Activated CD8-positive, alpha-beta memory T cell treated with anti-CD3 and anti-CD28 coated beads, Interleukin-2, amount 10 ng/mL, durations not matched to agents 7 days and 5 days (primary cell): Measurements from ENCODE around the gene ACTR3C. TPM values are rescaled to one million over a fixed set of nuclear protein-coding genes. Genes with fewer than 3 reads are reported as not detected.

Source experiments
- ATAC-seq: fragments of 150-1000 bp; cut with Tn5 transposase; one replicate; pipeline ENCODE4 v1.10.0; 2021; ENCODE audit warnings: moderate library complexity
- CTCF ChIA-PET: fragments of 350-600 bp; sonication (Branson Sonifier 250); formaldehyde crosslinking; loops from one replicate; lab custom pipeline; 2021; ENCODE audit warnings: antibody characterized with exemption; lab: Charles Lee
- DNase-seq: peaks from one replicate; pipeline ENCODE4 v3.0.0-alpha.2; 2020
- H3K27ac Mint-ChIP-seq: one replicate; pipeline ENCODE4 v1.8.0; 2021; ENCODE audit warnings: mild to moderate bottlenecking, mixed read lengths
- H3K27me3 Mint-ChIP-seq: one replicate; pipeline ENCODE4 v1.8.0; 2021; ENCODE audit warnings: mixed read lengths
- H3K36me3 Mint-ChIP-seq: one replicate; pipeline ENCODE4 v1.8.0; 2021; ENCODE audit warnings: mild to moderate bottlenecking, mixed read lengths
- H3K4me1 Mint-ChIP-seq: one replicate; pipeline ENCODE4 v1.8.0; 2021; ENCODE audit warnings: mixed read lengths
- H3K4me3 Mint-ChIP-seq: one replicate; pipeline ENCODE4 v1.8.0; 2021; ENCODE audit warnings: mild to moderate bottlenecking, moderate library complexity, mixed read lengths
- H3K9me3 Mint-ChIP-seq: one replicate; pipeline ENCODE4 v1.8.0; 2022; ENCODE audit warnings: low read depth, mixed read lengths
- total RNA-seq, 2 experiments: library from RNA; stranded (reverse); gene quantifications; one replicate each; pipeline ENCODE4 v1.2.3, GENCODE V29; 2021

The ACTR3C gene
- total RNA-seq, 2 experiments from 2014 or later: 4.0 to 4.8 TPM

GRCh38 chr7:150365194-150365593 is 41.8 kb upstream of the ACTR3C start:
- no peaks in the 10 kb centered on the region for H3K27me3 Mint-ChIP-seq
- DNase-seq (no peak), ATAC-seq (no peak)
- no peaks in the 10 kb centered on the region for H3K9me3 Mint-ChIP-seq
- CTCF ChIA-PET: interaction anchor here (1.3 to 7.9 kb wide), 2 partner anchors 10 to 41 kb away, joined by 3 to 56 read pairs; a partner anchor contains a TSS
- no peaks in the 10 kb centered on the region for H3K36me3 Mint-ChIP-seq
- H3K4me3 Mint-ChIP-seq: no peak overlapping the region
- no peak overlapping the region for H3K27ac Mint-ChIP-seq
- H3K4me1 Mint-ChIP-seq: peaks cover 31% of the 10 kb centered on the region

GRCh38 chr7:150363872-150364271 is 40.5 kb upstream of the ACTR3C start:
- H3K27ac Mint-ChIP-seq: no peak overlapping the region
- no peak overlapping the region for H3K4me3 Mint-ChIP-seq
- CTCF ChIA-PET: no interaction called here
- peaks cover 32% of the 10 kb centered on the region for H3K4me1 Mint-ChIP-seq
- ATAC-seq (no peak), DNase-seq (no peak)
- peaks cover 2% of the 10 kb centered on the region for H3K9me3 Mint-ChIP-seq
- peaks cover 2% of the 10 kb centered on the region for H3K27me3 Mint-ChIP-seq
- H3K36me3 Mint-ChIP-seq: peaks cover 6% of the 10 kb centered on the region

- H3K4me3 Mint-ChIP-seq: no peak overlapping the region
- no peak overlapping the region for H3K27ac Mint-ChIP-seq
- peaks cover 6% of the 10 kb centered on the region for H3K36me3 Mint-ChIP-seq
- peaks cover 2% of the 10 kb centered on the region for H3K27me3 Mint-ChIP-seq
- ATAC-seq: no peak
- H3K9me3 Mint-ChIP-seq: peaks cover 2% of the 10 kb centered on the region
- H3K4me1 Mint-ChIP-seq: peaks cover 37% of the 10 kb centered on the region
- no peak for DNase-seq
- CTCF ChIA-PET: no interaction called here
These were observed 40.0 kb upstream of the ACTR3C start for GRCh38 chr7:150363370-150363769.

GRCh38 chr7:150361807-150362621 is 38.7 kb upstream of the ACTR3C start:
- ATAC-seq: no peak
- H3K4me3 Mint-ChIP-seq: no peak overlapping the region
- H3K36me3 Mint-ChIP-seq: peaks cover 6% of the 10 kb centered on the region
- CTCF ChIA-PET: interaction anchor here (0.6 to 1.2 kb wide), 3 partner anchors 57 to 898 kb away, joined by 3 to 4 read pairs (median 3); no protein-coding TSS in a partner anchor
- H3K27me3 Mint-ChIP-seq: peaks cover 2% of the 10 kb centered on the region
- H3K9me3 Mint-ChIP-seq: peaks cover 2% of the 10 kb centered on the region
- no peak for DNase-seq
- peaks cover 42% of the 10 kb centered on the region for H3K4me1 Mint-ChIP-seq
- H3K27ac Mint-ChIP-seq: no peak overlapping the region

GRCh38 chr7:150361402-150361801 is 38.1 kb upstream of the ACTR3C start:
- peaks cover 6% of the 10 kb centered on the region for H3K36me3 Mint-ChIP-seq
- DNase-seq (no peak), ATAC-seq (no peak)
- H3K4me1 Mint-ChIP-seq: peaks cover 46% of the 10 kb centered on the region
- H3K27ac Mint-ChIP-seq: no peak overlapping the region
- CTCF ChIA-PET: interaction anchor here (1.1 to 1.2 kb wide), 2 partner anchors 58 to 72 kb away, joined by 3 read pairs; no protein-coding TSS in a partner anchor
- H3K27me3 Mint-ChIP-seq: peaks cover 2% of the 10 kb centered on the region
- no peak overlapping the region for H3K4me3 Mint-ChIP-seq
- H3K9me3 Mint-ChIP-seq: peaks cover 2% of the 10 kb centered on the region

- H3K36me3 Mint-ChIP-seq: peaks cover 6% of the 10 kb centered on the region
- peak overlapping the region; percentile 79 for H3K27ac Mint-ChIP-seq
- peak overlapping the region; percentile 50 for H3K4me3 Mint-ChIP-seq
- DNase-seq (no peak), ATAC-seq (no peak)
- peaks cover 52% of the 10 kb centered on the region for H3K4me1 Mint-ChIP-seq
- CTCF ChIA-PET: no interaction called here
- H3K9me3 Mint-ChIP-seq: peaks cover 2% of the 10 kb centered on the region
- peaks cover 2% of the 10 kb centered on the region for H3K27me3 Mint-ChIP-seq
These were observed 37.2 kb upstream of the ACTR3C start for GRCh38 chr7:150360363-150361058.

- H3K36me3 Mint-ChIP-seq: peaks cover 6% of the 10 kb centered on the region
- peak overlapping the region; percentile 50 for H3K4me3 Mint-ChIP-seq
- DNase-seq (no peak), ATAC-seq (no peak)
- CTCF ChIA-PET: no interaction called here
- peaks cover 2% of the 10 kb centered on the region for H3K9me3 Mint-ChIP-seq
- H3K4me1 Mint-ChIP-seq: peaks cover 52% of the 10 kb centered on the region
- H3K27me3 Mint-ChIP-seq: peaks cover 2% of the 10 kb centered on the region
- peak overlapping the region; percentile 79 for H3K27ac Mint-ChIP-seq
These were observed 36.4 kb upstream of the ACTR3C start for GRCh38 chr7:150359622-150360362.

- H3K36me3 Mint-ChIP-seq: peaks cover 6% of the 10 kb centered on the region
- H3K4me3 Mint-ChIP-seq: peak overlapping the region; percentile 4
- DNase-seq (no peak), ATAC-seq (peak; percentile 21)
- peaks cover 2% of the 10 kb centered on the region for H3K27me3 Mint-ChIP-seq
- H3K4me1 Mint-ChIP-seq: peaks cover 49% of the 10 kb centered on the region
- CTCF ChIA-PET: interaction anchor here (1.4 to 7.3 kb wide), 5 partner anchors 9 to 46 kb away, joined by 3 to 56 read pairs (median 4); partner anchors contain the start of gene REPIN1
- peak overlapping the region; percentile 56 for H3K27ac Mint-ChIP-seq
- H3K9me3 Mint-ChIP-seq: peaks cover 2% of the 10 kb centered on the region
These were observed 35.8 kb upstream of the ACTR3C start for GRCh38 chr7:150358988-150359621.

- no peak for DNase-seq
- peak; percentile 9 for ATAC-seq
- H3K4me3 Mint-ChIP-seq: no peak overlapping the region
- H3K27ac Mint-ChIP-seq: peak overlapping the region; percentile 56
- H3K36me3 Mint-ChIP-seq: peaks cover 6% of the 10 kb centered on the region
- peaks cover 2% of the 10 kb centered on the region for H3K9me3 Mint-ChIP-seq
- H3K4me1 Mint-ChIP-seq: peaks cover 43% of the 10 kb centered on the region
- CTCF ChIA-PET: interaction anchor here (1.4 to 7.3 kb wide), 7 partner anchors 10 to 397 kb away, joined by 3 to 56 read pairs (median 4); partner anchors contain the start of gene REPIN1
- H3K27me3 Mint-ChIP-seq: peaks cover 2% of the 10 kb centered on the region
These were observed 35.1 kb upstream of the ACTR3C start for GRCh38 chr7:150358433-150358832.

GRCh38 chr7:150357771-150358427 is 34.6 kb upstream of the ACTR3C start:
- peak overlapping the region; percentile 81 for H3K27ac Mint-ChIP-seq
- CTCF ChIA-PET: interaction anchor here (0.7 to 7.3 kb wide), 8 partner anchors 10 to 398 kb away, joined by 3 to 56 read pairs (median 4); partner anchors contain the start of gene REPIN1
- peaks cover 2% of the 10 kb centered on the region for H3K9me3 Mint-ChIP-seq
- DNase-seq (no peak), ATAC-seq (peak; percentile 12)
- H3K27me3 Mint-ChIP-seq: peaks cover 2% of the 10 kb centered on the region
- H3K4me1 Mint-ChIP-seq: peaks cover 43% of the 10 kb centered on the region
- peaks cover 6% of the 10 kb centered on the region for H3K36me3 Mint-ChIP-seq
- peak overlapping the region; percentile 46 for H3K4me3 Mint-ChIP-seq

- H3K27me3 Mint-ChIP-seq: peaks cover 4% of the 10 kb centered on the region
- peak overlapping the region; percentile 46 for H3K4me3 Mint-ChIP-seq
- H3K36me3 Mint-ChIP-seq: peaks cover 6% of the 10 kb centered on the region
- CTCF ChIA-PET: interaction anchor here (0.7 to 7.3 kb wide), 9 partner anchors 11 to 398 kb away, joined by 3 to 56 read pairs (median 5); partner anchors contain the start of gene REPIN1
- ATAC-seq (peak; percentile 74), DNase-seq (peak; percentile 82)
- H3K9me3 Mint-ChIP-seq: peaks cover 2% of the 10 kb centered on the region
- peaks cover 43% of the 10 kb centered on the region for H3K4me1 Mint-ChIP-seq
- peak overlapping the region; percentile 81 for H3K27ac Mint-ChIP-seq
These were observed 33.9 kb upstream of the ACTR3C start for GRCh38 chr7:150357270-150357669.
